ENCODE measurements around the gene SLC26A1. TPM values are rescaled to one million over a fixed set of nuclear protein-coding genes. Genes with fewer than 3 reads are reported as not detected.

Gene SLC26A1
- total and polyA plus RNA-seq, 2 of the 13 experiments (the other 11 are each of a cell fraction or from before 2014, with no cell fraction given) = 5.4 to 22.9 TPM

- no peak for TF ChIP-seq GLI4 (CRISPR knock-in tag; IDR thresholded peaks at IDR 0.05; ENCODE audit: borderline replicate concordance)
- no peak for TF ChIP-seq SMC3 (IDR thresholded peaks at IDR 0.05; ENCODE audit: low read length)
- no peak for TF ChIP-seq ZBTB40 (IDR thresholded peaks at IDR 0.05)
- TF ChIP-seq ZBTB40 (CRISPR knock-in tag; IDR thresholded peaks at IDR 0.05) = no peak
- no peak for TF ChIP-seq MTA1 (CRISPR knock-in tag; IDR thresholded peaks at IDR 0.05; ENCODE audit: borderline replicate concordance)
- TF ChIP-seq ZNF576 (CRISPR knock-in tag; IDR thresholded peaks at IDR 0.05) = no peak
- 0 out of 2 replicates have a peak, but pooled peaks have one; percentile 22 for TF ChIP-seq KDM2A (CRISPR knock-in tag; IDR thresholded peaks at IDR 0.05; ENCODE audit: borderline replicate concordance, low read depth)
- no peak for TF ChIP-seq ELF1 (CRISPR knock-in tag; IDR thresholded peaks at IDR 0.05)
- no peak for TF ChIP-seq ZHX2 (IDR thresholded peaks at IDR 0.05; ENCODE audit: low read depth)
- TF ChIP-seq ZHX2 (CRISPR knock-in tag; IDR thresholded peaks at IDR 0.05; ENCODE audit: borderline replicate concordance) = no peak
- TF ChIP-seq HOXA5 (CRISPR knock-in tag; IDR thresholded peaks at IDR 0.05) = no peak
- no peak for TF ChIP-seq HOXD1 (CRISPR knock-in tag; IDR thresholded peaks at IDR 0.05)
- no peak for TF ChIP-seq CHD4 (IDR thresholded peaks at IDR 0.05; ENCODE audit: borderline replicate concordance, low read length)
- no peak for TF ChIP-seq ZNF781 (CRISPR knock-in tag; IDR thresholded peaks at IDR 0.05; ENCODE audit: borderline replicate concordance, not compliant biosample characterization)
Measured at GRCh38 chr4:1033840-1034551, 40.8 kb upstream of the SLC26A1 start (continued).

All from HepG2 (cell line).